IMR-90 (cell line): ENCODE measurements around the gene KMT2E. TPM values are rescaled to one million over a fixed set of nuclear protein-coding genes. Genes with fewer than 3 reads are reported as not detected.

Source experiments
- ATAC-seq: fragments of 200-7000 bp; cut with Tn5 transposase; 2 replicates; pipeline ENCODE4 v1.9.1; 2020; ENCODE audit warnings: low read depth, mild to moderate bottlenecking, moderate library complexity
- BruUV-seq: library from RNA; stranded (reverse); fragments of 400-500 nt; replicated peaks from 2 replicates; lab custom pipeline; 2021; lab: Mats Ljungman, UMichigan
- CTCF ChIA-PET: fragments of 300-600 bp; formaldehyde crosslinking; extraction: SDS; loops from one replicate; lab custom pipeline; 2021; ENCODE audit warnings: antibody characterized with exemption; lab: Yijun Ruan, JAX
- POLR2A ChIA-PET: fragments of 300-600 bp; sonication (Branson Sonifier 250); formaldehyde crosslinking; loops from one replicate; lab custom pipeline; 2022; ENCODE audit warnings: antibody characterized with exemption; ENCODE audit not compliant: unreplicated experiment; lab: Charles Lee
- DNase-seq: peaks from one replicate; pipeline ENCODE4 v3.0.0; 2013
- H2AFZ ChIP-seq: replicated peaks from 2 replicates; pipeline ENCODE3; 2013; ENCODE audit warnings: low read length, mild to moderate bottlenecking; ENCODE audit not compliant: poor library complexity
- H2AK5ac ChIP-seq: 2 replicates; pipeline ENCODE4 v1.6.1; 2013; ENCODE audit warnings: low read depth, low read length, inconsistent platforms
- H2AK9ac ChIP-seq: replicated peaks from 2 replicates; pipeline ENCODE3; 2013; ENCODE audit warnings: mild to moderate bottlenecking, low read depth, low read length, moderate library complexity; ENCODE audit not compliant: poor library complexity
- H2BK120ac ChIP-seq: 2 replicates; pipeline ENCODE4 v1.6.1; 2013; ENCODE audit warnings: low read depth, low read length, inconsistent platforms
- H2BK15ac ChIP-seq: 3 replicates; pipeline ENCODE4 v1.6.1; 2013; ENCODE audit warnings: low read depth, low read length, inconsistent platforms
- H2BK20ac ChIP-seq: 2 replicates; pipeline ENCODE4 v1.6.1; 2013; ENCODE audit warnings: low read depth, mild to moderate bottlenecking, inconsistent platforms, low read length, moderate library complexity
- H2BK5ac ChIP-seq: 2 replicates; pipeline ENCODE4 v1.6.1; 2013; ENCODE audit warnings: mild to moderate bottlenecking, low read depth, low read length, inconsistent platforms; ENCODE audit not compliant: poor library complexity, severe bottlenecking
- H3K14ac ChIP-seq: replicated peaks from 2 replicates; pipeline ENCODE4 v1.6.1; 2013; ENCODE audit warnings: low read depth, low read length, inconsistent platforms
- H3K18ac ChIP-seq: 2 replicates; pipeline ENCODE4 v1.6.1; 2013; ENCODE audit warnings: low read depth, low read length, control low read depth
- H3K23ac ChIP-seq: 2 replicates; pipeline ENCODE4 v1.6.1; 2013; ENCODE audit warnings: low read depth, low read length, inconsistent platforms
- H3K27ac ChIP-seq: 2 replicates; pipeline ENCODE4 v1.5.1; 2013; ENCODE audit warnings: mild to moderate bottlenecking, control low read depth, low read length; ENCODE audit not compliant: insufficient read depth
- H3K27me3 ChIP-seq: 2 replicates; pipeline ENCODE4 v1.6.1; 2013; ENCODE audit warnings: low read length; ENCODE audit not compliant: control insufficient read depth, insufficient read depth
- H3K36me3 ChIP-seq: 2 replicates; pipeline ENCODE4 v1.6.1; 2013; ENCODE audit warnings: low read length, mixed read lengths; ENCODE audit not compliant: control insufficient read depth, insufficient read depth
- H3K4ac ChIP-seq: 2 replicates; pipeline ENCODE4 v1.6.1; 2013; ENCODE audit warnings: low read depth, low read length, inconsistent platforms
- H3K4me1 ChIP-seq: 2 replicates; pipeline ENCODE4 v1.6.1; 2013; ENCODE audit warnings: low read length, mixed read lengths; ENCODE audit not compliant: control insufficient read depth, insufficient read depth
- H3K4me2 ChIP-seq: 2 replicates; pipeline ENCODE4 v1.6.1; 2013; ENCODE audit warnings: low read depth, mild to moderate bottlenecking, control low read depth, low read length, moderate library complexity
- H3K4me3 ChIP-seq: 2 replicates; pipeline ENCODE4 v1.5.1; 2013; ENCODE audit warnings: low read depth, mild to moderate bottlenecking, control low read depth, low read length, moderate library complexity; ENCODE audit not compliant: insufficient read depth
- H3K56ac ChIP-seq: 2 replicates; pipeline ENCODE4 v1.6.1; 2013; ENCODE audit warnings: low read length, inconsistent platforms; ENCODE audit not compliant: insufficient read depth; ENCODE audit errors: extremely low read depth
- H3K79me1 ChIP-seq, 2 experiments: 2 replicates each; pipeline ENCODE4 v1.6.1; 2013; ENCODE audit warnings: low read length in 2 of 2, inconsistent platforms in 1 of 2, low read depth in 1 of 2
- H3K9ac ChIP-seq: 2 replicates; pipeline ENCODE4 v1.6.1; 2013; ENCODE audit warnings: low read depth, low read length, control low read depth
- H3K9me1 ChIP-seq: 2 replicates; pipeline ENCODE4 v1.6.1; 2013; ENCODE audit warnings: low read length, inconsistent platforms; ENCODE audit not compliant: insufficient read depth
- H3K9me3 ChIP-seq: 2 replicates; pipeline ENCODE4 v1.6.1; 2013; ENCODE audit warnings: low read length; ENCODE audit not compliant: control insufficient read depth, insufficient read depth
- H4K20me1 ChIP-seq: 2 replicates; pipeline ENCODE4 v1.6.1; 2013; ENCODE audit warnings: low read length, inconsistent platforms; ENCODE audit not compliant: insufficient read depth
- H4K5ac ChIP-seq: 2 replicates; pipeline ENCODE4 v1.6.1; 2013; ENCODE audit warnings: mild to moderate bottlenecking, low read depth, low read length, control low read depth
- H4K8ac ChIP-seq, 2 experiments: 2 replicates each; pipeline ENCODE4 v1.6.1; 2013; ENCODE audit warnings: low read depth in 2 of 2, low read length in 2 of 2, control low read depth in 1 of 2, inconsistent platforms in 1 of 2
- H4K91ac ChIP-seq: 2 replicates; pipeline ENCODE4 v1.6.1; 2013; ENCODE audit warnings: low read depth, low read length, inconsistent platforms; ENCODE audit not compliant: insufficient read depth
- BHLHE40 ChIP-seq: fragments of 150-350 bp; IDR thresholded peaks from 2 replicates; pipeline ENCODE4 v1.6.1; 2016; ENCODE audit warnings: mild to moderate bottlenecking, low read depth, low read length
- CEBPB ChIP-seq: IDR thresholded peaks from 2 replicates; pipeline ENCODE4 v1.6.1; 2012; ENCODE audit warnings: low read depth, low read length, improper control_type of control experiment
- CHD1 ChIP-seq: IDR thresholded peaks from 2 replicates; pipeline ENCODE4 v1.6.1; 2012; ENCODE audit warnings: low read depth, low read length, improper control_type of control experiment
- CTCF ChIP-seq: conservative IDR thresholded peaks from 2 replicates; pipeline ENCODE4 v1.5.1; 2012; ENCODE audit warnings: mild to moderate bottlenecking, low read depth, low read length, improper control_type of control experiment
- FOS ChIP-seq: fragments of 150-350 bp; IDR thresholded peaks from 2 replicates; pipeline ENCODE4 v1.6.1; 2016; ENCODE audit warnings: low read depth, low read length
- MAFK ChIP-seq: IDR thresholded peaks from 2 replicates; pipeline ENCODE4 v1.6.1; 2012; ENCODE audit warnings: low read depth, low read length, improper control_type of control experiment
- MAZ ChIP-seq: IDR thresholded peaks from 2 replicates; pipeline ENCODE4 v1.6.1; 2012; ENCODE audit warnings: low read depth, mild to moderate bottlenecking, low read length, improper control_type of control experiment, moderate library complexity, borderline replicate concordance
- MXI1 ChIP-seq: IDR thresholded peaks from 2 replicates; pipeline ENCODE4 v1.6.1; 2012; ENCODE audit warnings: low read depth, mild to moderate bottlenecking, low read length, moderate library complexity, borderline replicate concordance
- NFE2L2 ChIP-seq: fragments of 150-350 bp; IDR thresholded peaks from 2 replicates; pipeline ENCODE4 v1.6.1; 2016; ENCODE audit warnings: low read depth, mild to moderate bottlenecking, low read length
- POLR2A ChIP-seq: IDR thresholded peaks from 2 replicates; pipeline ENCODE4 v1.6.1; 2012; ENCODE audit warnings: mild to moderate bottlenecking, low read depth, low read length
- RAD21 ChIP-seq: IDR thresholded peaks from 2 replicates; pipeline ENCODE4 v1.6.1; 2012; ENCODE audit warnings: low read length, improper control_type of control experiment
- RCOR1 ChIP-seq: IDR thresholded peaks from 2 replicates; pipeline ENCODE4 v1.6.1; 2012; ENCODE audit warnings: mild to moderate bottlenecking, low read length, improper control_type of control experiment; ENCODE audit not compliant: insufficient replicate concordance
- RFX5 ChIP-seq: IDR thresholded peaks from 2 replicates; pipeline ENCODE4 v1.8.0; 2012; ENCODE audit warnings: low read depth, mild to moderate bottlenecking, low read length, moderate library complexity
- SMC3 ChIP-seq: fragments of 150-350 bp; IDR thresholded peaks from 2 replicates; pipeline ENCODE4 v1.6.1; 2016; ENCODE audit warnings: low read depth, mild to moderate bottlenecking, antibody characterized with exemption, low read length, moderate library complexity
- USF2 ChIP-seq: fragments of 150-350 bp; IDR thresholded peaks from 2 replicates; pipeline ENCODE4 v1.6.1; 2017; ENCODE audit warnings: mild to moderate bottlenecking, antibody characterized with exemption, low read length, low read depth
- WGBS, 2 experiments: methylation state at CpG; one replicate each; pipeline versions ENCODE4 v1.1.5 to v1.1.7; 2013; ENCODE audit warnings: missing lambda C conversion rate in 2 of 2; ENCODE audit not compliant: insufficient read length in 1 of 2; ENCODE audit errors: extremely low coverage in 2 of 2; 5-methylcytosine and 5-hydroxymethylcytosine counted together
- dilution Hi-C: fragments of 300-500 bp; cut with HindIII; formaldehyde crosslinking; loops from one replicate; pipeline ENCODE4 v1.14.3; 2018; ENCODE audit warnings: low sequenced_read_pairs; ENCODE audit not compliant: unreplicated experiment
- in situ Hi-C: fragments of 300-500 bp; cut with MboI; formaldehyde crosslinking; loops from 3 replicates; pipeline ENCODE4 v1.14.3; 2019; ENCODE audit warnings: low sequenced_read_pairs, inconsistent platforms, mixed read lengths
- intact Hi-C: fragments of 100-400 bp; cut with micrococcal nuclease; formaldehyde crosslinking; loops from 2 replicates; pipeline ENCODE4 v1.10.0; 2022
- polyA plus RNA-seq, 3 experiments: library from polyadenylated mRNA; depleted of rRNA; stranded (reverse); fragments of >200 nt; gene quantifications; 2 replicates each; pipeline ENCODE4 v1.2.3, GENCODE V29; 2012; ENCODE audit warnings: low replicate concordance in 1 of 3
- total RNA-seq: library from RNA; depleted of rRNA; stranded (reverse); fragments of >200 nt; gene quantifications from 2 replicates; pipeline ENCODE4 v1.2.3, GENCODE V29; 2012

Gene KMT2E
- total and polyA plus RNA-seq, 2 of the 4 experiments (the other 2 are of a cell fraction) = 16.8 to 79.2 TPM

- H2AK5ac ChIP-seq = no peak overlapping the region
- H3K14ac ChIP-seq = no peak overlapping the region
- no peak overlapping the region for H3K4ac ChIP-seq
- H3K79me1 ChIP-seq = peaks cover 0 to 36% of the 10 kb centered on the region in 2 experiments; a peak in 2 of 4 replicates
- H3K27me3 ChIP-seq = no peaks in the 10 kb centered on the region
- BruUV-seq = no TSS peak
- H3K23ac ChIP-seq = no peak overlapping the region
- H3K36me3 ChIP-seq = peaks cover 7% of the 10 kb centered on the region; the same call in 1 of the 2 replicates
- no peak overlapping the region for H3K4me3 ChIP-seq
- ATAC-seq (no peak), DNase-seq (no peak)
- no peak overlapping the region for H3K4me2 ChIP-seq
- CTCF ChIA-PET = interaction anchor here (1.4 kb wide), 1 partner anchor 11 kb away, joined by 3 read pairs; no protein-coding TSS in a partner anchor
- H4K20me1 ChIP-seq = peaks cover 95% of the 10 kb centered on the region
- peaks cover 15% of the 10 kb centered on the region for H3K9me1 ChIP-seq
- no peak overlapping the region for H4K8ac ChIP-seq
- no peak overlapping the region for H2BK20ac ChIP-seq
- no peak overlapping the region for H2BK5ac ChIP-seq
- dilution Hi-C loops (no loop called here), in situ Hi-C loops (no loop called here), intact Hi-C loops (no loop called here)
- POLR2A ChIA-PET = no interaction called here
- no peak overlapping the region for H2AFZ ChIP-seq
- no peak overlapping the region for H3K56ac ChIP-seq
- no peak overlapping the region for H4K91ac ChIP-seq
- H4K5ac ChIP-seq = no peak overlapping the region
- no peak overlapping the region for H2AK9ac ChIP-seq
- H2BK15ac ChIP-seq = no peak overlapping the region
- H3K9ac ChIP-seq = no peak overlapping the region
- H3K9me3 ChIP-seq = no peaks in the 10 kb centered on the region
- H3K4me1 ChIP-seq = peaks cover 1% of the 10 kb centered on the region
- no peak for TF ChIP-seq MAFK
- no peak for TF ChIP-seq CEBPB
- TF ChIP-seq FOS = no peak
- no peak for TF ChIP-seq RAD21
- TF ChIP-seq MAZ = no peak
- no peak for TF ChIP-seq CHD1
- TF ChIP-seq USF2 = no peak
- no peak for TF ChIP-seq RFX5
- peak; percentile 76 for TF ChIP-seq BHLHE40
- no peak for TF ChIP-seq SMC3
- TF ChIP-seq CTCF = 0 out of 2 replicates have a peak, but pooled peaks have one; percentile 2
- no peak for TF ChIP-seq NFE2L2
- no peak for TF ChIP-seq MXI1
- TF ChIP-seq POLR2A = no peak
- TF ChIP-seq RCOR1 = no peak
- H3K18ac ChIP-seq = no peak overlapping the region
- H2BK120ac ChIP-seq = no peak overlapping the region
- H3K27ac ChIP-seq = no peak overlapping the region
- WGBS, 2 experiments = no CpG with 5 or more reads among the region's 5 CpGs
These were observed 7.5 kb upstream of the KMT2E start for GRCh38 chr7:105006367-105007136.
